ENCODE results near the gene PRKN.

The PRKN gene

GRCh38 chr6:161305860-161306259 lies 1421.7 kb downstream of the PRKN start:
- no peak for DNase-seq (ENCODE audit: low read depth in 1 of 2, low spot score in 1 of 2)

GRCh38 chr6:161303628-161304340 lies 1423.8 kb downstream of the PRKN start:
- no peak for DNase-seq (ENCODE audit: low read depth in 1 of 2, low spot score in 1 of 2)

- no peak for DNase-seq (ENCODE audit: low read depth in 1 of 2, low spot score in 1 of 2)
Observed at GRCh38 chr6:161302949-161303348, 1424.6 kb downstream of the PRKN start.

- DNase-seq (ENCODE audit: low read depth in 1 of 2, low spot score in 1 of 2) = no peak
Observed at GRCh38 chr6:161301338-161301737, 1426.2 kb downstream of the PRKN start.

- no peak for DNase-seq (ENCODE audit: low read depth in 1 of 2, low spot score in 1 of 2)
Observed at GRCh38 chr6:161300823-161301222, 1426.7 kb downstream of the PRKN start.

GRCh38 chr6:161299726-161300125 lies 1427.8 kb downstream of the PRKN start:
- DNase-seq (ENCODE audit: low read depth in 1 of 2, low spot score in 1 of 2) = no peak

All from activated T-helper 1 cell treated with anti-CD3 and anti-CD28 coated beads, Interleukin-2, amount 50 U/mL, for 16 hours (primary cell).